ENCODE data around the gene ACY1.
"Not testable (repeated sequence)": the region's sequence is repeated elsewhere in the genome, so short reads cannot be mapped to it uniquely, and the experiment has no call there.

The ACY1 gene

DNA sequence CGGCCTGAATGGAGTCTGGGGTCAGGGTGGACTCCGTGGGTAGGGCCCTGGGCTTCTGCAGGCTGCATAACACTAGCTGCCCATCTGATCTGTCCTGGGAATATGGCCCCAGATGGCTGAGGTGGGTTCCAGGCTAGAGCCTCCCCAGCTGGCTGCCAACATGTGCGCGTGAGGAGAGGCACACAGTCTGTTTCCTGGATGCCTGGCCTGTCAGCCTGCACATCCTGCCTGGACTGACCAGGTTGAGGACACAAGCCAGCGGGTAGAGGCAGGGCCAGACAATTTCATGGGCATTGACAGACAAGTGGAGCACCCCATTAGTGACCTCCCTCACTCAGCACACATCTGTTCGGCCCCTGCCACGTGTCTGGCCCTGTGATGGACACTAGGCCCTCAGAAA lies 42.1 kb downstream of the ACY1 start:
- DNase-seq (ENCODE audit: low spot score), result no peak

GRCh38 chr3:52026041-52026440 lies 42.7 kb downstream of the ACY1 start:
- no peak for DNase-seq (ENCODE audit: low spot score)

DNA sequence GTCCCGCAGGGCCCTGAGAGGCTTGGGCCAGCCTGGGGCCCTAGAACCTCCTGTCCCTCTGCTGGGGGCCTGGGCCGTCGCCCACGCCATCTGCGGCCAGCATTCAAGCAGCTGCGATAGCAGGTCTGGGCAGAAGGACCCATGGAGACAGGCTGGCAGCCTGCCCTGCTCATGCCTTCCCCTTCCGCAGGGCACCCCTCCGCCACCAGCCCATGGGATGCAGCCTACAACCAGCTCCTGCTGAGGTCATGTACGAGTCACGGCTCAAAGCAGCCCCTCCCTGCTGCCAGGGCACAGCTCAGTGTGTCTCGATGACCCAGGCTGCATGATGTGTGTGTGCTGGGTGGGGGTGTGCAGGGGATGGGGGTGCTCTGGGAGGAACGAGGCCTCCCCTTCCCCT lies 45.2 kb downstream of the ACY1 start:
- no peak for DNase-seq (ENCODE audit: low spot score)

DNA sequence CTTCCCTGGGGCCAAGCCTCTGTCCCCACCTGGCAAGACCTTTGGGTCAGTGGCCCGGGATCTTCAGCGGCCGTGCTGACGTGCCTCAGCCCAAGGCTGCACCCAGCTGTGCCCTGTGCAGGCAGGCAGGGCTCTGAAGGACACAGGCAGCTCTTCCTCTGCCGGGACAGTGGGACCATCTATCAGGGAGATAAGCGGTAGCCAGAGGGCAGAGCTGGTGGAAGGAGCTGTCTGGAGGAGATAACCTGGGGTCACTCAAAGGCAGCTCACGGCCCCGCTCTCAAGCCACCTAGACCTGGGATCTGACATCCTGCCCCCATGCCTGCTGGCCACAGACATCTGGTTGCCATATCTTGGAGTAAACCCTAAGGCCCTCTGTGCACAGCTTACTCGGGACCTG lies 45.7 kb downstream of the ACY1 start:
- DNase-seq (ENCODE audit: low spot score), result no peak

DNA sequence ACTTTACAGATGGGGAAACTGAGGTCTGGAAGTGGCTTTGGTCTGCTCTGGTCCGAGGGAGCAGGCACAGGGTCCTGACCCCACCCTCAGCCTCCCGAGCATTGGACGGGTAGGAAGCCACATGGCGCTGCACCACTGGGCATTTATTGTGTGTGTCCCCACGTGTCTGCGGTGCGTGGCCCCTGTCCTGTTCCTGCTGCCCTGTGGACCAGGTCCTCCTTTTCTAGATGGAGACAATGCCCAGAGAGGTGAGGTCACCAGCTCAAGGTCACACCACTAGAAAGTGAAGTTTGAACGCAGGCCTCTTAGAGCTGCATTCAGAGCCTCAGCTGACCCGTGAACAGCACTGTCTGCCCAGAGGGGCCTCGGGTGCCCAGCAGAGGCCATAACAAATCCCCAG lies 46.2 kb downstream of the ACY1 start:
- no peak for DNase-seq (ENCODE audit: low spot score)

DNA sequence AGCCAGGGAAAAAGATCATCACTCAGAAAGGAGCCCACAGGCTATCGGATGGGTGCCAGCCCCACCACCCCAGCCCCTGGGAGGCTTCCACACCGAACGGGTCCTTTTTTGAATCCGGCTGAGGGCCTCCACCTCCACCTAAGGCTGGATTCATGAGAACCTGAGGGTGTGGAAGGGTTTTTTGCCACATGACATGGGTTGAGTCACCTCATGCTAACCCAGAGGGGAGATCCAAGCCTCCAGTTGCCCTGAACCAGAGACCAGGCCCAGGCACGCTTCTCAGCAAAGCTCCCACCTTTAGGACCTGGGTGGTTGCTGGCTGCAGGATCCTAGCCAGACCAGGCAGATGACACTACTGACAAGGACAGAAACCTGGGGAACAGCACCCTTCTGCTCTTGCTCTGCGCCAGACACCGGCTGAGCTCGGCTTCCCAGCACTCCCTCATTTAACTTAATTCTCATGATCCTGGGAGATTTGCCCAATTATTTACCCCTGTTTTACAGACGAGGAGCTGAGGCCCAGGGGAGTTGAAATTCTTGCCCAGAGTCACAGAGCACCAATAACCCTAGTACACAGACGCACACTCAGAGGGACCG lies 47.5 kb downstream of the ACY1 start:
- DNase-seq (ENCODE audit: low spot score), result no peak

GRCh38 chr3:52031896-52032295 lies 48.6 kb downstream of the ACY1 start:
- no peak for DNase-seq (ENCODE audit: low spot score)

GRCh38 chr3:52032702-52033408 lies 49.5 kb downstream of the ACY1 start:
- DNase-seq (ENCODE audit: low spot score), result no peak

GRCh38 chr3:52033748-52034147 lies 50.4 kb downstream of the ACY1 start:
- DNase-seq (ENCODE audit: low spot score), result not testable (repeated sequence)

- no peak for DNase-seq (ENCODE audit: low spot score)
These were observed 50.9 kb downstream of the ACY1 start for GRCh38 chr3:52034212-52034611.

DNA sequence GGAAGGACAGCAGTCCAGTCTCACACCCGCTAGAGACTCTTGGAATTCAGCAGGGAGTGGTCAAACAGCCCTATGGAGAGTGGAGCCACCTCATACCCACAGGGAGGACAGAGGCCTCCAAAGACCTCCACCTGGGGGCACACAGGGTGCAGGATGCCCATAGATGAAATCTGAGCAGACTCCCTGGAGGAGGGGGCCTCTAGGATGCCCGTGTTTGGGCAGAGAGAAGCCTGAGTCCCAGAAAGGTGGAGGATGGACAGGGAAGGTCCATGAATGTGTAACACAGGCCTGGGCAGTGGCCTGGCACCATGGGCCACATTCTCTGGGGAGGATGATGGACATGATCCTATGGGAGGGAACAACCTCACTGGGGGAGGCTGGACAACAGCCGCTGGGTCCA lies 51.3 kb downstream of the ACY1 start:
- DNase-seq (ENCODE audit: low spot score), result no peak

- DNase-seq (ENCODE audit: low spot score), result no peak
These were observed 52.9 kb downstream of the ACY1 start for GRCh38 chr3:52036222-52036694.

DNA sequence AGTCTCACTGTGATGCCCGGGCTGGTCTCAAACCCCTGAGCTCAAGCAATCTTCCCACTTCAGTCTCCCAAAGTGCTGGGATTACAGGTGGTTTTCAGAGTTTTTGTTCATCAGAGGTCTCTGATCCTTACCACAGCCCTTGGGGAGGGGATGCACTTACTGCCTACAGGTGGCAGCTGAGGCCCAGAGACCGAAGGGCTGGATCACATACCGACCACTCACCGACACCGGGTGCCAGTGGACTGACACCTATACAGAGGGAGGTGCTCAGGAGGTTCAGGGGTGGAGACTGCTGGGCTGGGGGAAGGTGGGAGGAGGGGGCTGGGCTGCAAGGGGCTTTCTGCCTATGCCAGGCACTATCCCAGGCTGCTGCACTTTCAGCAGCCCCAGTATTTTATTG lies 53.5 kb downstream of the ACY1 start:
- no peak for DNase-seq (ENCODE audit: low spot score)

DNA sequence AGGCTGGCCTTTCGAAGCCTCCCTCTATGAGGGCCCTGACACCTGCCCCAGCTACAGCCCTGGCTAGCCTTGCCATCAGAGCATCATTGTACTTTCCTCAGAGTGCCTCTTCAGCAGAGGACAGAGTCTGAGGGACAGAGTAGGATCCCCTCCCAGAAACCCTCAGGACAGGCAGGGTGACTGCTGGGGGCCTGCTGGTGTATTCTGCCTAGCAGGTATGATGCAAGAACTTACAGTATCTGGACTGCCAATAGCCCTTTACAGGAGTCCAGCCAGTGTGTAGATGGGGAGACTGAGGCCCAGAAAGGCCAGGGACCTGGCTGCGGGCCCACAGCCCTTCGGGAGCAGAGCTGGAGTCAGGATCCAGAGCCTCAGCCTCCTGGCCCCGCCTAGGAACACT lies 54.0 kb downstream of the ACY1 start:
- DNase-seq (ENCODE audit: low spot score), result no peak

GRCh38 chr3:52038227-52038626 lies 54.9 kb downstream of the ACY1 start:
- no peak for DNase-seq (ENCODE audit: low spot score)
